Cardiac muscle cell (in vitro differentiated cells and primary cell): ENCODE measurements around the gene BST1. TPM values are rescaled to one million over a fixed set of nuclear protein-coding genes. Genes with fewer than 3 reads are reported as not detected.

Experiments
- DNase-seq, 2 donors: peaks; one replicate each; pipeline versions ENCODE4 v3.0.0 to v3.0.0-alpha.2; 2010 to 2017; ENCODE audit warnings: low read depth in 1 of 2, low spot score in 1 of 2
- H3K27ac ChIP-seq: fragments of 200-600 bp; sonication (generic); 2 replicates; pipeline ENCODE4 v1.5.1; 2016
- H3K27me3 ChIP-seq: fragments of 200-600 bp; sonication (generic); 2 replicates; pipeline ENCODE4 v1.6.0; 2016; ENCODE audit warnings: control low read depth
- H3K36me3 ChIP-seq: fragments of 200-600 bp; sonication (generic); 2 replicates; pipeline ENCODE4 v1.5.1; 2016; ENCODE audit warnings: control low read depth
- H3K4me1 ChIP-seq: fragments of 200-600 bp; sonication (generic); 2 replicates; pipeline ENCODE4 v1.8.1; 2017; ENCODE audit warnings: low read depth, mild to moderate bottlenecking, mixed run types
- H3K4me3 ChIP-seq: fragments of 200-600 bp; sonication (generic); 2 replicates; pipeline ENCODE4 v1.5.1; 2016; ENCODE audit warnings: mild to moderate bottlenecking
- H3K9me3 ChIP-seq: fragments of 200-600 bp; sonication (generic); 2 replicates; pipeline ENCODE4 v1.5.1; 2017; ENCODE audit warnings: low read depth, mild to moderate bottlenecking, control low read depth
- polyA plus RNA-seq: library from polyadenylated mRNA; unstranded; fragments of >200 nt; fragmentation: Nextera tagmentation; extraction: Ambion mirVana; gene quantifications from 2 replicates; pipeline ENCODE4 v1.2.1, GENCODE V29; 2016
- total RNA-seq: library from RNA; depleted of rRNA; stranded (reverse); fragments of >200 nt; gene quantifications from 2 replicates; pipeline ENCODE4 v1.2.3, GENCODE V29; 2016
- TF ChIP-seq, protein P1 (sequence below): IDR thresholded peaks from 2 replicates; pipeline ENCODE4 v1.5.1; 2012; ENCODE audit warnings: low read depth, mild to moderate bottlenecking, low read length

The BST1 gene
- total and polyA plus RNA-seq, 2 experiments from 2014 or later: 0.09 to 0.35 TPM

DNA sequence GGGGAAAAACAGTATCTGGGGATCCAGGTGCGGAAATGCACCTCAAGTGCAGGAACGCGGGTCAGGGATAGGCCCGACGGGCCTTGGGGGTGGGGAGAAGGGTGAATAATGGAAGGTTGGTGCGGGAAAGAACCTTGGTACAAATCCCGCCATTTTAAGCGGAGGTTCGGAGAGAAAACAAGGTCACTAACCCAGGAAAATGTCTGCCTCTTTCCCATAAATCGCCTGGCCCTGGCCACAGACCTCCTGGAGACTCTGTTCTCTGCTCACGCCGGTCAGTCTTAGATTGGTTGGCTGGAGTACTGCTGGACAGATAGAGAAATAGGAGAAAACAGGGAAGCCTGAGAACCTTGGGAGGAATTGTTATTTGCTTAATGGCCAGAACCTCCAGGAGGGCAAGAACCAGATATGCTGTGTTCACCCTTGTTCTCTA lies 46.8 kb upstream of the BST1 start:
- Histone ChIP-seq H3K4me3 (no peak overlapping the region), H3K4me1 (peaks cover 31% of the 10 kb centered on the region), H3K36me3 (no peaks in the 10 kb centered on the region), H3K9me3 (no peaks in the 10 kb centered on the region), H3K27ac (peak overlapping the region; percentile 98), H3K27me3 (no peaks in the 10 kb centered on the region)
- TF ChIP-seq, protein P1, sequence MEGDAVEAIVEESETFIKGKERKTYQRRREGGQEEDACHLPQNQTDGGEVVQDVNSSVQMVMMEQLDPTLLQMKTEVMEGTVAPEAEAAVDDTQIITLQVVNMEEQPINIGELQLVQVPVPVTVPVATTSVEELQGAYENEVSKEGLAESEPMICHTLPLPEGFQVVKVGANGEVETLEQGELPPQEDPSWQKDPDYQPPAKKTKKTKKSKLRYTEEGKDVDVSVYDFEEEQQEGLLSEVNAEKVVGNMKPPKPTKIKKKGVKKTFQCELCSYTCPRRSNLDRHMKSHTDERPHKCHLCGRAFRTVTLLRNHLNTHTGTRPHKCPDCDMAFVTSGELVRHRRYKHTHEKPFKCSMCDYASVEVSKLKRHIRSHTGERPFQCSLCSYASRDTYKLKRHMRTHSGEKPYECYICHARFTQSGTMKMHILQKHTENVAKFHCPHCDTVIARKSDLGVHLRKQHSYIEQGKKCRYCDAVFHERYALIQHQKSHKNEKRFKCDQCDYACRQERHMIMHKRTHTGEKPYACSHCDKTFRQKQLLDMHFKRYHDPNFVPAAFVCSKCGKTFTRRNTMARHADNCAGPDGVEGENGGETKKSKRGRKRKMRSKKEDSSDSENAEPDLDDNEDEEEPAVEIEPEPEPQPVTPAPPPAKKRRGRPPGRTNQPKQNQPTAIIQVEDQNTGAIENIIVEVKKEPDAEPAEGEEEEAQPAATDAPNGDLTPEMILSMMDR: no peak
- DNase-seq: peak in 1 of 2 donors; percentile 70

DNA sequence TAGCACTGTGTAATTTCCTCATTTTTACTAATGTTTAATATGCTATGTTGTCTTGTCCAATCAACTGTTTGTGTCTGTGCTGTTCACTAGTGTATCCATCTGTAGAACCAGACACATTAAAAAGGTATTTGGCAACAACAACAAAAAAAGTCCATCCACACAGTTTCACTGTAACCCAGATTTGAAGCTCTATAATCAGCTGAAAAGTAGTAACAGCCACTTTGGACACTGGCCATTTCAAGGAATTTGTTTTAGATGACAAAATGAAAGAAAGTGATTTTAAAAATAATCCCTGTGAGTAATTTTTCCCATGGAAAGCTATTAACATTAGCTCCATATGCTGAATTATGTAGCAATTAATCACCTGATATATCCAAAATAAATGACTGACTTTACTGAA lies 45.5 kb upstream of the BST1 start:
- Histone ChIP-seq H3K9me3 (no peaks in the 10 kb centered on the region), H3K27me3 (no peaks in the 10 kb centered on the region), H3K36me3 (no peaks in the 10 kb centered on the region), H3K27ac (no peak overlapping the region), H3K4me1 (peaks cover 18% of the 10 kb centered on the region), H3K4me3 (no peak overlapping the region)
- no peak for DNase-seq
- TF ChIP-seq, protein P1: no peak

DNA sequence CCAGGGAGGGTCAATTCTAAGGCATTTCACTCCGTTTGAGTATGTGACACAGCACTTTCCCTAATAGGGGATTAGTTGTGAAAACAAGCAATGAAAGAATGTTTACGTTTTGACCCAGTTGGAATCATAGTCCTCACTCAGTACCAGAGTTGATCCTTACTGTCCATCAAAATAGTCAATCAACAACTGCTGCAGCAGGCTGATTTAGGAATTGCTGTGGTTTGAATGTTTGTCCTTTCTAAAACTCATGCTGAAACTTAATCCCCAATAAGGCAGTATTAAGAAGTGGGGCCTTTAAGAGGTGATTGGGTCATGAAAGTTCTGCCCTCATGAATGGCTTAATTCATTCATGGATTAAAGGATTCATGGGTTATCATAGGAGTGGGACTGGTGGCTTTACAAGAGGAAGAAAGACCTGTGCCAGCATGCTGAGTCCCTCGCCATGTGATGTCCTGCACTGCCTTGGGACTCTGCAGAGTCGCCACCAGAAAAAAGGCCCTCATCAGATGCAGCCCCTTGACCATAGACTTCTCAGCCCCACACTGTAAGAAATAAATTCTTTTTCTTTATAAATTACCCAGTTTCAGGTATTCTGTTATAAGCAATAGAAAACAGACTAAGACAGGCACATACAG lies 44.6 kb upstream of the BST1 start:
- DNase-seq: no peak
- TF ChIP-seq, protein P1: no peak
- no peak overlapping the region for H3K27ac ChIP-seq
- H3K27me3 ChIP-seq: no peaks in the 10 kb centered on the region
- H3K36me3 ChIP-seq: no peaks in the 10 kb centered on the region
- H3K4me3 ChIP-seq: no peak overlapping the region
- no peaks in the 10 kb centered on the region for H3K9me3 ChIP-seq
- peaks cover 9% of the 10 kb centered on the region for H3K4me1 ChIP-seq

DNA sequence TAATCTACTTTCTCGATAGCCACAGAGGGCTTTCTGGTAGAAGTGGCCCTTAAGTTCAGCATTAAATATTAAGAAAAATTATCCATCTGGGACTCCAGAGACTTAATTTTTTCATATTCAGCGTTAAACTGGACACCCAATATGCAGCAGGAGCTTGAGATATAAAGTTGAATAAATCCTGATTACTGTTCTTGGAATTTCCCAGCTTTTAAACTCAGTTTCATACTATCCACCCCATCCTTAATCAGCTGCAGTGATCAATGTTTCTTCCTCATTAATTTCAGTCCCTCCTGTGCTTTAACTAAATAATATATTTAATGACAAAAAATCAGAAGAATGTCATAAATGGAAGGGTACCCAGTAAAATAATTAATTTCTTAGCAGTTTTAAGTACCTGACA lies 44.1 kb upstream of the BST1 start:
- Histone ChIP-seq H3K27ac (no peak overlapping the region), H3K4me1 (peaks cover 4% of the 10 kb centered on the region), H3K4me3 (no peak overlapping the region), H3K9me3 (no peaks in the 10 kb centered on the region), H3K27me3 (no peaks in the 10 kb centered on the region), H3K36me3 (no peaks in the 10 kb centered on the region)
- DNase-seq: no peak
- TF ChIP-seq, protein P1: no peak

DNA sequence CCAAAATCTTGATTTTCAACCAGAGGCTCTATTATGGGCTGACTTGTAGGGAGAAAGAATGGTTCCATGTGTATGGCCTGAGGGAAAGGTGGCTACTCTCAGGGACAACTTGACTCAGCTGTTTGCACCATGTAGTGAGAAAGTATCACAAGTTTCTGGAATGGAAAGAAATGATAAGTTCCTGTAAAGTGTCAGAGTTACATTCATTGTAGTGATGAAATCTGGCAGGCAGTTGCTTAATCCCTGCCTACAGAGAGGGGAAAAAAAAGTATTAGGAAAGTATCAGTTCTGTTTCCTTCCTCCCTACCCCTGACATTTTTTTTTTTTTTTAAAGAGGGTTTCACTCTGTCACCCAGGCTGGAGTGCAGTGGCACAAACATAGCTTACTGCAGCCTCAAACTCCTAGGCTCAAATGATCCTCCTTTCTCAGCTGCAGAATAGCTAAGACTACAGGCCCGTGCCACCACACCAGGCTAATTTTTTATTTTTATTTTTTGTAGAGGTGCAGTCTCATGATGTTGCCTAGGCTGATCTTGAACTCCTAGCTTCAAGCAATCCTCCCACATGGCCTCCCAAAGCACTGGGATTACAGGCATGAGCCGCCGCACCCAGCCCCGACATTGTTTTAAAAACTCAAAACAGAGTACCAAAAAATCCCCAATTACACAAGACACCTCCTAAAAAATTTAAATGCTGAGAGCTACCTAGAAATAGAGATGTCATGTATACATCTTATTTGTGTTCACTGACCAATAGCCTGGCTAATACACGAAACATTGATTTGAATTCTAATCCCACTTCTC lies 42.9 kb upstream of the BST1 start:
- Histone ChIP-seq H3K27ac (no peak overlapping the region), H3K9me3 (no peaks in the 10 kb centered on the region), H3K27me3 (no peaks in the 10 kb centered on the region), H3K4me1 (peaks cover 4% of the 10 kb centered on the region), H3K4me3 (no peak overlapping the region), H3K36me3 (no peaks in the 10 kb centered on the region)
- DNase-seq: peak in 1 of 2 donors; percentile 91
- TF ChIP-seq, protein P1: no peak
